ENCODE data around the gene CPTP.
A peak's percentile ranks its signal among the peaks of the same experiment; 100 is the strongest.

Gene CPTP

GRCh38 chr1:1325288-1326074, 879 bp downstream of the CPTP start:
- Histone ChIP-seq H3K36me3 (ENCODE audit: low read depth) (peaks cover 10% of the 10 kb centered on the region), H3K4me3 (ENCODE audit: severe bottlenecking) (peak overlapping the region; percentile 100), H3K9me3 (ENCODE audit: severe bottlenecking) (no peaks in the 10 kb centered on the region), H3K4me1 (ENCODE audit: insufficient read depth, poor library complexity, severe bottlenecking) (no peaks in the 10 kb centered on the region), H3K27ac (ENCODE audit: poor library complexity, severe bottlenecking) (peak overlapping the region; percentile 72), H3K27me3 (ENCODE audit: insufficient read depth, poor library complexity, severe bottlenecking) (no peaks in the 10 kb centered on the region)
- no peak for TF ChIP-seq CTCF (IDR thresholded peaks at IDR 0.05; ENCODE audit: poor library complexity, severe bottlenecking)
- DNase-seq (ENCODE audit: low spot score) (no peak), ATAC-seq (ENCODE audit: low read depth) (peak; percentile 16)

GRCh38 chr1:1326075-1326605, 1.5 kb downstream of the CPTP start:
- no peak for TF ChIP-seq CTCF (IDR thresholded peaks at IDR 0.05; ENCODE audit: poor library complexity, severe bottlenecking)
- Histone ChIP-seq H3K4me1 (ENCODE audit: insufficient read depth, poor library complexity, severe bottlenecking) (peaks cover 6% of the 10 kb centered on the region), H3K27ac (ENCODE audit: poor library complexity, severe bottlenecking) (peak overlapping the region; percentile 72), H3K27me3 (ENCODE audit: insufficient read depth, poor library complexity, severe bottlenecking) (no peaks in the 10 kb centered on the region), H3K9me3 (ENCODE audit: severe bottlenecking) (no peaks in the 10 kb centered on the region), H3K36me3 (ENCODE audit: low read depth) (peaks cover 5% of the 10 kb centered on the region; the same call in 1 of the 2 replicates), H3K4me3 (ENCODE audit: severe bottlenecking) (peak overlapping the region; percentile 100)
- DNase-seq (ENCODE audit: low spot score): no peak
- no peak for ATAC-seq (ENCODE audit: low read depth)

GRCh38 chr1:1327291-1327690, 2.7 kb downstream of the CPTP start:
- H3K4me1 ChIP-seq (ENCODE audit: insufficient read depth, poor library complexity, severe bottlenecking): peaks cover 13% of the 10 kb centered on the region
- H3K27ac ChIP-seq (ENCODE audit: poor library complexity, severe bottlenecking): no peak overlapping the region

GRCh38 chr1:1328254-1328653, 3.7 kb downstream of the CPTP start:
- Histone ChIP-seq H3K27ac (ENCODE audit: poor library complexity, severe bottlenecking) (no peak overlapping the region), H3K9me3 (ENCODE audit: severe bottlenecking) (no peaks in the 10 kb centered on the region), H3K36me3 (ENCODE audit: low read depth) (no peaks in the 10 kb centered on the region), H3K4me3 (ENCODE audit: severe bottlenecking) (no peak overlapping the region), H3K4me1 (ENCODE audit: insufficient read depth, poor library complexity, severe bottlenecking) (peaks cover 17% of the 10 kb centered on the region), H3K27me3 (ENCODE audit: insufficient read depth, poor library complexity, severe bottlenecking) (no peaks in the 10 kb centered on the region)
- ATAC-seq (ENCODE audit: low read depth) (no peak), DNase-seq (ENCODE audit: low spot score) (no peak)
- TF ChIP-seq CTCF (IDR thresholded peaks at IDR 0.05; ENCODE audit: poor library complexity, severe bottlenecking): no peak

More at GRCh38 chr1:1327291-1327690, 2.7 kb downstream of the CPTP start:
- no peak for ATAC-seq (ENCODE audit: low read depth)
- DNase-seq (ENCODE audit: low spot score): no peak
- no peak overlapping the region for H3K4me3 ChIP-seq (ENCODE audit: severe bottlenecking)
- H3K9me3 ChIP-seq (ENCODE audit: severe bottlenecking): no peaks in the 10 kb centered on the region
- no peak for TF ChIP-seq CTCF (IDR thresholded peaks at IDR 0.05; ENCODE audit: poor library complexity, severe bottlenecking)
- H3K27me3 ChIP-seq (ENCODE audit: insufficient read depth, poor library complexity, severe bottlenecking): no peaks in the 10 kb centered on the region
- no peaks in the 10 kb centered on the region for H3K36me3 ChIP-seq (ENCODE audit: low read depth)
